H9 (cell line): Measurements from ENCODE around the gene GRK3. TPM values are rescaled to one million over a fixed set of nuclear protein-coding genes. Genes with fewer than 3 reads are reported as not detected.

Experiments
- DNase-seq: peaks from one replicate; pipeline ENCODE4 v3.0.0-alpha.2; 2017
- H2AFZ ChIP-seq: one replicate; pipeline ENCODE4 v1.6.1; 2013; ENCODE audit warnings: mild to moderate bottlenecking, low read length, control low read depth, moderate library complexity
- H2AK5ac ChIP-seq: 2 replicates; pipeline ENCODE4 v1.6.1; 2013; ENCODE audit warnings: low read length, control low read depth, mixed read lengths; ENCODE audit not compliant: insufficient read length
- H2BK120ac ChIP-seq: one replicate; pipeline ENCODE4 v1.6.1; 2013; ENCODE audit warnings: low read depth, mild to moderate bottlenecking, low read length, control low read depth, inconsistent platforms; ENCODE audit not compliant: poor library complexity, severe bottlenecking
- H2BK12ac ChIP-seq: 2 replicates; pipeline ENCODE4 v1.6.1; 2013; ENCODE audit warnings: low read length, control low read depth, mixed read lengths, low read depth; ENCODE audit not compliant: insufficient read length
- H2BK15ac ChIP-seq: 2 replicates; pipeline ENCODE4 v1.6.1; 2013; ENCODE audit warnings: low read depth, low read length, control low read depth
- H2BK20ac ChIP-seq: one replicate; pipeline ENCODE4 v1.6.1; 2013; ENCODE audit warnings: low read depth, mild to moderate bottlenecking, low read length, control low read depth, inconsistent platforms; ENCODE audit not compliant: poor library complexity, severe bottlenecking
- H2BK5ac ChIP-seq: 2 replicates; pipeline ENCODE4 v1.6.1; 2013; ENCODE audit warnings: low read length, control low read depth, mixed read lengths; ENCODE audit not compliant: insufficient read length
- H3K14ac ChIP-seq: 2 replicates; pipeline ENCODE4 v1.6.1; 2013; ENCODE audit warnings: low read length, control low read depth; ENCODE audit not compliant: insufficient read depth
- H3K18ac ChIP-seq: 2 replicates; pipeline ENCODE4 v1.6.1; 2013; ENCODE audit warnings: low read depth, mild to moderate bottlenecking, mixed read lengths, low read length, control low read depth; ENCODE audit not compliant: insufficient read length
- H3K23ac ChIP-seq: 2 replicates; pipeline ENCODE4 v1.6.1; 2013; ENCODE audit warnings: low read length, control low read depth, mixed read lengths, low read depth; ENCODE audit not compliant: insufficient read length
- H3K23me2 ChIP-seq: 2 replicates; pipeline ENCODE4 v1.6.1; 2013; ENCODE audit warnings: low read depth, mild to moderate bottlenecking, mixed read lengths, low read length, control low read depth; ENCODE audit not compliant: insufficient read length, poor library complexity, severe bottlenecking
- H3K27ac ChIP-seq: 2 replicates; pipeline ENCODE4 v1.5.1; 2013; ENCODE audit warnings: low read length, control low read depth, mixed read lengths, low read depth; ENCODE audit not compliant: insufficient read length
- H3K27me3 ChIP-seq: 2 replicates; pipeline ENCODE4 v1.6.1; 2013; ENCODE audit warnings: low read length, control low read depth, inconsistent platforms; ENCODE audit not compliant: insufficient read depth
- H3K4ac ChIP-seq: 2 replicates; pipeline ENCODE4 v1.6.1; 2013; ENCODE audit warnings: low read depth, mild to moderate bottlenecking, control low read depth, inconsistent platforms, low read length, moderate library complexity
- H3K4me1 ChIP-seq: 2 replicates; pipeline ENCODE4 v1.6.1; 2013; ENCODE audit warnings: low read length, control low read depth, inconsistent platforms; ENCODE audit not compliant: insufficient read depth
- H3K4me2 ChIP-seq: 2 replicates; pipeline ENCODE4 v1.6.1; 2013; ENCODE audit warnings: low read length, control low read depth, mixed read lengths; ENCODE audit not compliant: insufficient read length, insufficient read depth
- H3K56ac ChIP-seq: 2 replicates; pipeline ENCODE4 v1.6.1; 2013; ENCODE audit warnings: low read depth, mild to moderate bottlenecking, mixed read lengths, low read length, control low read depth; ENCODE audit not compliant: insufficient read length
- H3K79me1 ChIP-seq: 2 replicates; pipeline ENCODE4 v1.6.1; 2013; ENCODE audit warnings: low read depth, mild to moderate bottlenecking, moderate library complexity, low read length, control low read depth, inconsistent platforms; ENCODE audit not compliant: insufficient read depth, poor library complexity, severe bottlenecking
- H3K79me2 ChIP-seq: 2 replicates; pipeline ENCODE4 v1.6.1; 2013; ENCODE audit warnings: low read length, control low read depth, inconsistent platforms; ENCODE audit not compliant: insufficient read depth
- H3K9ac ChIP-seq: 2 replicates; pipeline ENCODE4 v1.6.1; 2013; ENCODE audit warnings: low read length, control low read depth, mixed read lengths; ENCODE audit not compliant: insufficient read length; ENCODE audit errors: extremely low read depth
- H3K9me3 ChIP-seq: one replicate; pipeline ENCODE4 v1.6.1; 2013; ENCODE audit warnings: low read depth, low read length, inconsistent platforms; ENCODE audit not compliant: control insufficient read depth
- H3T11ph ChIP-seq: one replicate; pipeline ENCODE4 v1.6.1; 2013; ENCODE audit warnings: mild to moderate bottlenecking, low read length, control low read depth, inconsistent platforms
- H4K20me1 ChIP-seq: one replicate; pipeline ENCODE4 v1.6.1; 2013; ENCODE audit not compliant: control insufficient read depth, insufficient read length, insufficient read depth
- H4K5ac ChIP-seq: 2 replicates; pipeline ENCODE4 v1.6.1; 2013; ENCODE audit warnings: low read depth, mild to moderate bottlenecking, mixed read lengths, low read length, control low read depth; ENCODE audit not compliant: insufficient read length
- H4K8ac ChIP-seq: replicated peaks from 2 replicates; pipeline ENCODE4 v1.6.1; 2013; ENCODE audit warnings: low read length, control low read depth, mixed read lengths, low read depth; ENCODE audit not compliant: insufficient read length
- H4K91ac ChIP-seq: 2 replicates; pipeline ENCODE4 v1.6.1; 2013; ENCODE audit warnings: low read depth, mild to moderate bottlenecking, moderate library complexity, mixed read lengths, low read length, control low read depth; ENCODE audit not compliant: insufficient read length
- H3K27ac Mint-ChIP-seq, 3 experiments: 2 replicates in 2 of 3; 3 replicates in 1 of 3; pipeline ENCODE4 v1.8.0; 2020 to 2021; ENCODE audit warnings: mixed read lengths in 3 of 3, mild to moderate bottlenecking in 1 of 3, moderate library complexity in 1 of 3
- H3K27me3 Mint-ChIP-seq: 2 replicates; pipeline ENCODE4 v1.8.0; 2021; ENCODE audit warnings: low read depth, mild to moderate bottlenecking, moderate library complexity, mixed read lengths
- H3K36me3 Mint-ChIP-seq, 3 experiments: 2 replicates in 2 of 3; 3 replicates in 1 of 3; pipeline ENCODE4 v1.8.0; 2020 to 2021; ENCODE audit warnings: low read depth in 3 of 3, mixed read lengths in 3 of 3; ENCODE audit not compliant: insufficient read depth in 1 of 3
- H3K4me1 Mint-ChIP-seq, 2 experiments: 2 replicates each; pipeline ENCODE4 v1.8.0; 2020; ENCODE audit warnings: mixed read lengths in 2 of 2
- H3K4me3 Mint-ChIP-seq, 2 experiments: 2 replicates in 1 of 2; 3 replicates in 1 of 2; pipeline ENCODE4 v1.8.0; 2020 to 2021; ENCODE audit warnings: mild to moderate bottlenecking in 2 of 2, mixed read lengths in 2 of 2, moderate library complexity in 1 of 2
- H3K9me3 Mint-ChIP-seq, 2 experiments: 2 replicates in 1 of 2; 3 replicates in 1 of 2; pipeline ENCODE4 v1.8.0; 2020; ENCODE audit warnings: mild to moderate bottlenecking in 2 of 2, mixed read lengths in 2 of 2, moderate library complexity in 1 of 2
- CTCF ChIP-seq: fragments of 200-600 bp; sonication (generic); conservative IDR thresholded peaks from 3 replicates; pipeline ENCODE4 v1.8.0; 2021; ENCODE audit warnings: antibody characterized with exemption, mild to moderate bottlenecking
- WGBS: extraction: QIAGEN DNeasy Blood & Tissue Kit; methylation state at CpG from one replicate; pipeline ENCODE4 v1.1.7; 2013; ENCODE audit warnings: missing lambda C conversion rate, low lambda C conversion rate, mixed read lengths; ENCODE audit not compliant: insufficient read length; ENCODE audit errors: extremely low coverage; 5-methylcytosine and 5-hydroxymethylcytosine counted together
- total RNA-seq: library from RNA; stranded (reverse); gene quantifications from 2 replicates; pipeline ENCODE4 v1.2.1, GENCODE V29; 2021

Gene GRK3
- total RNA-seq, 1 experiment from 2014 or later = 23.9 TPM

DNA sequence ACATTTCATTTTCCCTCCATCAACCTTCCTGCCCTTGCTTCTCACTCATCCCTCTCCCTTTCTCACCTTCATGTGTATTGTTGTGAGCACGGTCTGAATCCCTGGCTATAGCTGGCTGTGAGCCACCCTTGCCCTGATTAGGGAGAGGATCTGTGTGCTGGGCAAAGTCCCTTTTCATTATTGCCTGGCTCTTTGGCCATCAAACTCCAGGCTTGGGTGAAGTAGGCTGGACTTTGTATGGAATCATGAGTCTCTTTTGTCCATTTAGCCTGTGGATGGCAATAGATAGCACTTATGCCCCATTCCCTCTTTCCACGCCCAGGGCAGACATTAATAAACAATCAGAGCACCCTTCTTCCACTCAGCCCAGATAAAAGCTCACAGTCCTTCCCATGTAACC is 184.2 kb downstream of the GRK3 start:
- Mint-ChIP-seq H3K27ac (no peak overlapping the region), H3K4me1 (no peaks in the 10 kb centered on the region), H3K36me3 (peaks cover 0 to 2% (median 0%) of the 10 kb centered on the region in 3 experiments; a peak in 1 of 7 replicates), H3K27me3 (peaks cover 25% of the 10 kb centered on the region), H3K9me3 (peaks cover 0 to 3% of the 10 kb centered on the region in 2 experiments; a peak in 1 of 5 replicates), H3K4me3 (no peak overlapping the region)
- no peak overlapping the region for H3K4me2 ChIP-seq
- H3K9me3 ChIP-seq = no peaks in the 10 kb centered on the region
- no peak overlapping the region for H3K14ac ChIP-seq
- H3K79me2 ChIP-seq = no peaks in the 10 kb centered on the region
- H4K8ac ChIP-seq = no peak overlapping the region
- DNase-seq = no peak
- H3K9ac ChIP-seq = no peak overlapping the region
- WGBS = no CpG with 5 or more reads among the region's 2 CpGs
- no peaks in the 10 kb centered on the region for H3K27me3 ChIP-seq
- H3T11ph ChIP-seq = no peak overlapping the region
- H3K23me2 ChIP-seq = no peaks in the 10 kb centered on the region
- H3K56ac ChIP-seq = no peak overlapping the region
- no peak overlapping the region for H3K4ac ChIP-seq
- no peak for TF ChIP-seq CTCF
- H3K79me1 ChIP-seq = no peaks in the 10 kb centered on the region
- H3K27ac ChIP-seq = no peak overlapping the region
- H4K91ac ChIP-seq = no peak overlapping the region
- no peak overlapping the region for H4K5ac ChIP-seq
- H2BK20ac ChIP-seq = no peak overlapping the region
- H2BK5ac ChIP-seq = no peak overlapping the region
- no peak overlapping the region for H2BK120ac ChIP-seq
- no peak overlapping the region for H2BK15ac ChIP-seq
- H4K20me1 ChIP-seq = no peaks in the 10 kb centered on the region
- H2AFZ ChIP-seq = no peak overlapping the region
- H2BK12ac ChIP-seq = no peak overlapping the region
- H3K23ac ChIP-seq = no peak overlapping the region
- H3K4me1 ChIP-seq = no peaks in the 10 kb centered on the region
- no peak overlapping the region for H3K18ac ChIP-seq
- no peak overlapping the region for H2AK5ac ChIP-seq
